Vagina (tissue), 2 donors: Measurements from ENCODE around the gene ACAN. TPM values are rescaled to one million over a fixed set of nuclear protein-coding genes. Genes with fewer than 3 reads are reported as not detected.
A peak's percentile ranks its signal among the peaks of the same experiment; 100 is the strongest.

Experiments
- DNase-seq, 2 donors: peaks; one replicate each; pipeline ENCODE4 v3.0.0-alpha.2; 2017; ENCODE audit errors: extremely low spot score in 2 of 2
- H3K27ac ChIP-seq: fragments of 200-600 bp; sonication (generic); one replicate; pipeline ENCODE4 v1.5.1; 2019
- H3K27me3 ChIP-seq: fragments of 200-600 bp; sonication (generic); one replicate; pipeline ENCODE4 v1.5.1; 2019
- H3K36me3 ChIP-seq, 2 donors: fragments of 200-600 bp; sonication (generic); one replicate each; pipeline ENCODE4 v1.5.1; 2017 to 2019
- H3K4me1 ChIP-seq: fragments of 200-600 bp; sonication (generic); one replicate; pipeline ENCODE4 v1.5.1; 2019
- H3K4me3 ChIP-seq, 2 donors: fragments of 200-600 bp; sonication (generic); 1 replicate in 1 of 2; 2 replicates in 1 of 2; pipeline ENCODE4 v1.5.1; 2016 to 2019
- H3K9me3 ChIP-seq: fragments of 200-600 bp; sonication (generic); one replicate; pipeline ENCODE4 v1.5.1; 2019
- CTCF ChIP-seq, 3 experiments: fragments of 450-650 bp in 2 of 3; fragments of 200-600 bp in 1 of 3; sonication (generic) in 1 of 3; IDR thresholded peaks; one replicate each; pipeline ENCODE4 v1.5.1; 2017 to 2019; ENCODE audit warnings: antibody characterized with exemption in 3 of 3, mild to moderate bottlenecking in 2 of 3, moderate library complexity in 2 of 3
- POLR2A ChIP-seq, 2 donors: fragments of 450-650 bp; IDR thresholded peaks; one replicate each; pipeline ENCODE4 v1.6.1; 2017; ENCODE audit warnings: antibody characterized with exemption in 2 of 2, mild to moderate bottlenecking in 2 of 2, moderate library complexity in 2 of 2
- POLR2AphosphoS5 ChIP-seq, 2 donors: sonication (generic); formaldehyde crosslinking; IDR thresholded peaks; one replicate each; pipeline ENCODE4 v1.9.0; 2017; ENCODE audit warnings: antibody characterized with exemption in 2 of 2, mild to moderate bottlenecking in 2 of 2, low read depth in 1 of 2; ENCODE audit not compliant: insufficient read depth in 1 of 2
- intact Hi-C: fragments of 100-400 bp; cut with DNase I; formaldehyde crosslinking; loops from one replicate; pipeline ENCODE4 v1.15.1; 2023
- total RNA-seq: library from RNA; depleted of rRNA; stranded (reverse); fragments of >200 nt; gene quantifications from one replicate; pipeline ENCODE4 v1.2.3, GENCODE V29; 2016

Gene ACAN
- total RNA-seq, 1 donor from 2014 or later: 2.0 TPM

- no peak for DNase-seq
- no peaks in the 10 kb centered on the region for H3K27me3 ChIP-seq
- peaks cover 6% of the 10 kb centered on the region for H3K4me1 ChIP-seq
- no peak for TF ChIP-seq POLR2A (IDR thresholded peaks at IDR 0.05)
- TF ChIP-seq CTCF (IDR thresholded peaks at IDR 0.05): no peak
- TF ChIP-seq POLR2AphosphoS5 (IDR thresholded peaks at IDR 0.05; ENCODE audit: insufficient read depth in 1 of 2, low read depth in 1 of 2): no peak
- H3K9me3 ChIP-seq: no peaks in the 10 kb centered on the region
- H3K36me3 ChIP-seq: no peaks in the 10 kb centered on the region
- intact Hi-C loops: no loop called here
- H3K4me3 ChIP-seq: peak overlapping the region in 1 of 2 donors; percentile 15
- H3K27ac ChIP-seq: no peak overlapping the region
These were observed 648 bp downstream of the ACAN start for GRCh38 chr15:88803920-88804247.

GRCh38 chr15:88804257-88804656 is 1.0 kb downstream of the ACAN start:
- intact Hi-C loops: no loop called here
- Histone ChIP-seq H3K36me3 (no peaks in the 10 kb centered on the region), H3K4me3 (no peak overlapping the region), H3K9me3 (no peaks in the 10 kb centered on the region), H3K4me1 (peaks cover 6% of the 10 kb centered on the region), H3K27me3 (no peaks in the 10 kb centered on the region), H3K27ac (no peak overlapping the region)
- TF ChIP-seq CTCF (IDR thresholded peaks at IDR 0.05): no peak
- TF ChIP-seq POLR2A (IDR thresholded peaks at IDR 0.05): no peak
- TF ChIP-seq POLR2AphosphoS5 (IDR thresholded peaks at IDR 0.05; ENCODE audit: insufficient read depth in 1 of 2, low read depth in 1 of 2): no peak
- no peak for DNase-seq

- no peaks in the 10 kb centered on the region for H3K27me3 ChIP-seq
These were observed 2.0 kb downstream of the ACAN start for GRCh38 chr15:88805031-88805780.

GRCh38 chr15:88810446-88810845 is 7.2 kb downstream of the ACAN start:
- DNase-seq: no peak
- TF ChIP-seq CTCF (IDR thresholded peaks at IDR 0.05) (no peak), POLR2AphosphoS5 (IDR thresholded peaks at IDR 0.05; ENCODE audit: insufficient read depth in 1 of 2, low read depth in 1 of 2) (no peak), POLR2A (IDR thresholded peaks at IDR 0.05) (no peak)
- Histone ChIP-seq H3K4me1 (no peaks in the 10 kb centered on the region), H3K36me3 (no peaks in the 10 kb centered on the region), H3K4me3 (no peak overlapping the region), H3K27me3 (no peaks in the 10 kb centered on the region), H3K27ac (no peak overlapping the region), H3K9me3 (no peaks in the 10 kb centered on the region)
- intact Hi-C loops: no loop called here

More at GRCh38 chr15:88805031-88805780, 2.0 kb downstream of the ACAN start:
- H3K27ac ChIP-seq: no peak overlapping the region
- H3K9me3 ChIP-seq: no peaks in the 10 kb centered on the region
- no peak overlapping the region for H3K4me3 ChIP-seq
- TF ChIP-seq CTCF (IDR thresholded peaks at IDR 0.05) (no peak), POLR2AphosphoS5 (IDR thresholded peaks at IDR 0.05; ENCODE audit: insufficient read depth in 1 of 2, low read depth in 1 of 2) (no peak), POLR2A (IDR thresholded peaks at IDR 0.05) (no peak)
- peaks cover 6% of the 10 kb centered on the region for H3K4me1 ChIP-seq
- intact Hi-C loops: no loop called here
- DNase-seq: no peak
- no peaks in the 10 kb centered on the region for H3K36me3 ChIP-seq

- Histone ChIP-seq H3K27me3 (no peaks in the 10 kb centered on the region), H3K4me1 (no peaks in the 10 kb centered on the region), H3K9me3 (no peaks in the 10 kb centered on the region), H3K27ac (no peak overlapping the region), H3K36me3 (no peaks in the 10 kb centered on the region), H3K4me3 (no peak overlapping the region)
- no peak for DNase-seq
- TF ChIP-seq CTCF (IDR thresholded peaks at IDR 0.05) (no peak), POLR2AphosphoS5 (IDR thresholded peaks at IDR 0.05; ENCODE audit: insufficient read depth in 1 of 2, low read depth in 1 of 2) (no peak), POLR2A (IDR thresholded peaks at IDR 0.05) (no peak)
- intact Hi-C loops: no loop called here
These were observed 8.9 kb downstream of the ACAN start for GRCh38 chr15:88812133-88812532.
